ENCODE results near the gene DLG1. TPM values are rescaled to one million over a fixed set of nuclear protein-coding genes. Genes with fewer than 3 reads are reported as not detected.

DLG1 gene
- total RNA-seq, 6 donors from 2014 or later = 49.3 to 102 (median 63.2) TPM

DNA sequence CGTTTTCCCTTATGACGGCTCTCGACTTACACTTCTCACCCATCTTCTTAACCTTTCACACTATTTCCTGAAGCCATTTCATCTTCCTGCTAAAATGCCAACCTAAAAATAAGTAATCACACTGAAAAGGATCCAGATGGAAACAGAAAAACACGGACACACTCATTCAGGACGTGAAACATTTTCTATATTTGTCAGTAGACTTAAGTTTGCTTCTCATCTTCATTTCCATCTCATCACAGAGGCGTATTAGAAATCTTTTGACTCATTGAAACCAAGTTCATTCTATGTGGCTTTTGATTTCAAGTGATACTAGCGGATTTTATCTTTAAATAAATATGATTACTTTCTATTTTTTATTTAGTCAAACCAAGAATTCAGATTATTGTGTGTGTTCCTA, 27.4 kb upstream of the DLG1 start:
- 73 to 86% methylated on average over 7 of the region's 7 CpGs for WGBS, 2 donors
- Histone ChIP-seq H3K9me3 (no peaks in the 10 kb centered on the region), H3K36me3 (no peaks in the 10 kb centered on the region), H3K4me3 (no peak overlapping the region), H3K4me1 (no peaks in the 10 kb centered on the region), H3K27me3 (no peaks in the 10 kb centered on the region), H3K27ac (no peak overlapping the region)
- TF ChIP-seq EP300 (IDR thresholded peaks at IDR 0.05) (no peak), POLR2AphosphoS5 (IDR thresholded peaks at IDR 0.05) (no peak), POLR2A (IDR thresholded peaks at IDR 0.05) (no peak)
- TF ChIP-seq, protein P1, sequence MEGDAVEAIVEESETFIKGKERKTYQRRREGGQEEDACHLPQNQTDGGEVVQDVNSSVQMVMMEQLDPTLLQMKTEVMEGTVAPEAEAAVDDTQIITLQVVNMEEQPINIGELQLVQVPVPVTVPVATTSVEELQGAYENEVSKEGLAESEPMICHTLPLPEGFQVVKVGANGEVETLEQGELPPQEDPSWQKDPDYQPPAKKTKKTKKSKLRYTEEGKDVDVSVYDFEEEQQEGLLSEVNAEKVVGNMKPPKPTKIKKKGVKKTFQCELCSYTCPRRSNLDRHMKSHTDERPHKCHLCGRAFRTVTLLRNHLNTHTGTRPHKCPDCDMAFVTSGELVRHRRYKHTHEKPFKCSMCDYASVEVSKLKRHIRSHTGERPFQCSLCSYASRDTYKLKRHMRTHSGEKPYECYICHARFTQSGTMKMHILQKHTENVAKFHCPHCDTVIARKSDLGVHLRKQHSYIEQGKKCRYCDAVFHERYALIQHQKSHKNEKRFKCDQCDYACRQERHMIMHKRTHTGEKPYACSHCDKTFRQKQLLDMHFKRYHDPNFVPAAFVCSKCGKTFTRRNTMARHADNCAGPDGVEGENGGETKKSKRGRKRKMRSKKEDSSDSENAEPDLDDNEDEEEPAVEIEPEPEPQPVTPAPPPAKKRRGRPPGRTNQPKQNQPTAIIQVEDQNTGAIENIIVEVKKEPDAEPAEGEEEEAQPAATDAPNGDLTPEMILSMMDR (IDR thresholded peaks at IDR 0.05) = no peak
- DNase-seq = no peak
- ATAC-seq (ENCODE audit: low FRiP score in 2 of 2) = no peak

DNA sequence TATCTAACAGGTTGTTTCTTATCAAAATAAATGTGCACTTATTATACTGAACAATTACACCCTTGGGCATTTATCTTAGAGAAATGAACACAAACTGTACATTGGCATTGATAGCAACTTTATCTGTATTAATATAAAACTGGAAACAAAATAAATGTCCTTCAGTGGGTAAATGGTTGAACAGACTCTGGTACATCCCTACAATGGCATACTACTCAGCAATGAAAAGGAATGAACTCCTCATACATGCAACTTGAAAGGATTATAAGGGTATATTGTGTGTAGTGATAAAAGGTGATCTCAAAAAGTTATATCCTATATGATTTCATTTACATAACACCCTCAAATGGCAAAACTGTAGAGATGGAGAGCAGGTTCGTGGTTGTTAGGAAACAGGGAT, 23.7 kb upstream of the DLG1 start:
- Histone ChIP-seq H3K4me1 (no peaks in the 10 kb centered on the region), H3K27me3 (no peaks in the 10 kb centered on the region), H3K27ac (no peak overlapping the region), H3K36me3 (no peaks in the 10 kb centered on the region), H3K9me3 (no peaks in the 10 kb centered on the region), H3K4me3 (no peak overlapping the region)
- 91 to 96% methylated on average over 1 of the region's 1 CpG for whole genome bisulfite sequencing, 2 donors
- ATAC-seq (ENCODE audit: low FRiP score in 2 of 2) (no peak), DNase-seq (no peak)
- TF ChIP-seq EP300 (IDR thresholded peaks at IDR 0.05) (no peak), POLR2A (IDR thresholded peaks at IDR 0.05) (no peak), POLR2AphosphoS5 (IDR thresholded peaks at IDR 0.05) (no peak)
- TF ChIP-seq, protein P1 (IDR thresholded peaks at IDR 0.05) = no peak

DNA sequence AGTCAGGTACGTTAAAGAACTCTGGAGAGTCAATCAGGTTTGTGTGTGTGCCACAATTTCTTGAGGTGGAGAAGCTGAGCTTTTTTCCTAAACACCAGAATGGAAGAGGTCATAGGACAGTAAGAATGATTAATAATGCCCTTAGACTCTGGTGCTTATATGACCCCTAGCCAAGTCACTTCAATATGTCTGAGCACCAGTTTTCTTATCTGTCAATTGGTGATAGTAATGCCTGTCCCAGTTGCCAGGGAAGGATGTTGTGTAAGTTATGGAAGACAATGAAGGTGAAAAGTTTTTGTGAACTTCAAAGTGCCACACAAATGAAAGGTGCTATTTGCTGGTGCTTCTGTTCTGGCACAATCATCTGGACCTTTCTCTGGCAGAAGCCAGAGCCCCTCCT, 22.2 kb upstream of the DLG1 start:
- H3K27me3 ChIP-seq = no peaks in the 10 kb centered on the region
- no peak overlapping the region for H3K4me3 ChIP-seq
- no peaks in the 10 kb centered on the region for H3K9me3 ChIP-seq
- 58 to 79% methylated on average over 1 of the region's 1 CpG for WGBS, 2 donors
- H3K27ac ChIP-seq = no peak overlapping the region
- no peak for ATAC-seq (ENCODE audit: low FRiP score in 2 of 2)
- H3K36me3 ChIP-seq = no peaks in the 10 kb centered on the region
- no peaks in the 10 kb centered on the region for H3K4me1 ChIP-seq
- no peak for DNase-seq
- TF ChIP-seq EP300 (IDR thresholded peaks at IDR 0.05) (no peak), POLR2AphosphoS5 (IDR thresholded peaks at IDR 0.05) (no peak), POLR2A (IDR thresholded peaks at IDR 0.05) (no peak)
- TF ChIP-seq, protein P1 (IDR thresholded peaks at IDR 0.05) = no peak

DNA sequence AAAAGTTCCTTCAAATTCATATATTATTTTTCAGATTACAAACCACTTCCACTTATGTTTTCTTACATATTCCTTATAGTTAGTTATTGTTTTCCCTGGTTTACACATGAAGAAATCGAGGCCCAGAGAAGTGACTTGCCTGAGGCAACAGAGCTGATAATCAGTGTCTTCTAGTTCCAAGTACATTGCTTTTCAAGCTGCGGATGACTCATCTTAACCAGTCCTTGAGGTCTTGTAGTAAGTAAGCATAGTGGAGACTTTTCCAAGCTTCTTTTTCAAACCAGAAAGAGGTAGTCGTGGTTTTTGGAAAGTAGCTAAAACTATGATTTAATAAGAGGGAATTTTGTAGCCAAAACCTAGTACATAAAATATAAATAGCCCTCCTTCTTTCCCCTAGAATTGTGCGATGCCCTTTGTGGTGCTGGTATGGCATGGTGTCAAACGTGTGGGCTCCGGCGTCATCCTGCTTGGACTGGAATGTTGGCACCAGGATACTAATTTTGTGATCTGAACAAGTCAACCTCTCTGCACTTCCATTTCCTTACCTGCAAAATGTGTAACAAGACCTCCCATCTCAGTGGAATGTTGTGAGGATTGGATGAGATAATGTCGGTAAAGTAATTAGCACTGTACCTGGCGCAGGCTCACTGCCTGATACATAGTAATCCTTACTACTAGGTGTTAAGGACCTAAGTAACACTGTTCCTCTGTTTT, 19.0 kb upstream of the DLG1 start:
- Histone ChIP-seq H3K4me3 (no peak overlapping the region), H3K4me1 (no peaks in the 10 kb centered on the region), H3K9me3 (no peaks in the 10 kb centered on the region), H3K27me3 (no peaks in the 10 kb centered on the region), H3K36me3 (no peaks in the 10 kb centered on the region), H3K27ac (no peak overlapping the region)
- TF ChIP-seq POLR2AphosphoS5 (IDR thresholded peaks at IDR 0.05) = no peak
- WGBS, 2 donors = 74 to 79% methylated on average over 9 of the region's 9 CpGs
- peak in 1 of 2 donors; percentile 86 for ATAC-seq (ENCODE audit: low FRiP score in 2 of 2)
- DNase-seq = no peak

DNA sequence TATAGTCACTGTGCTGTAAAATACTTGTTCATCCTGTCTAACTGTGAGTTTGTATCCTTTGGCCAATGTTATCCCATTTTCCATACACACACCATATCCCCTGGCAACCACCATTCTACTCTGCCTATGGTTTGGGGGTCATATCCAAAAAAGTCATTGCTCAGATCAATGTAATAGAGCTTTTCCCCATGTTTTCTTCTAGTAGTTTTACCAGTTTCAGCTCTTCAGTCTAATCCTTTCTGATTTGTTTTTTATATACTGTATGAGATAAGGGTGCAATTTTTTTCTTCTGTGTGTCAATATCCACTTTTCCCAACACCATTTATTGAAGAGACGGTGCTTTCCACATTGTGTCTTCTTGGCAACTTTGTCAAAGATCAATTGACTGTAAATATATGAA, 14.0 kb upstream of the DLG1 start:
- no peak overlapping the region for H3K27ac ChIP-seq
- no peak overlapping the region for H3K4me3 ChIP-seq
- DNase-seq = no peak
- WGBS, 2 donors = 92 to 100% methylated on average over 1 of the region's 1 CpG
- ATAC-seq (ENCODE audit: low FRiP score in 2 of 2) = no peak
- H3K36me3 ChIP-seq = no peaks in the 10 kb centered on the region
- no peaks in the 10 kb centered on the region for H3K27me3 ChIP-seq
- H3K4me1 ChIP-seq = peaks cover 0 to 8% (median 4%) of the 10 kb centered on the region in 4 donors
- H3K9me3 ChIP-seq = no peaks in the 10 kb centered on the region
- TF ChIP-seq, protein P1 (IDR thresholded peaks at IDR 0.05) = no peak
- TF ChIP-seq POLR2A (IDR thresholded peaks at IDR 0.05) = no peak
- no peak for TF ChIP-seq POLR2AphosphoS5 (IDR thresholded peaks at IDR 0.05)
- TF ChIP-seq EP300 (IDR thresholded peaks at IDR 0.05) = no peak
